ENCODE measurements around the gene COL4A2.
A peak's percentile ranks its signal among the peaks of the same experiment; 100 is the strongest.

GRCh38 chr13:110306960-110307766 lies at the start of gene COL4A2, which contains the start of gene COL4A1:
- TF ChIP-seq, protein P1, sequence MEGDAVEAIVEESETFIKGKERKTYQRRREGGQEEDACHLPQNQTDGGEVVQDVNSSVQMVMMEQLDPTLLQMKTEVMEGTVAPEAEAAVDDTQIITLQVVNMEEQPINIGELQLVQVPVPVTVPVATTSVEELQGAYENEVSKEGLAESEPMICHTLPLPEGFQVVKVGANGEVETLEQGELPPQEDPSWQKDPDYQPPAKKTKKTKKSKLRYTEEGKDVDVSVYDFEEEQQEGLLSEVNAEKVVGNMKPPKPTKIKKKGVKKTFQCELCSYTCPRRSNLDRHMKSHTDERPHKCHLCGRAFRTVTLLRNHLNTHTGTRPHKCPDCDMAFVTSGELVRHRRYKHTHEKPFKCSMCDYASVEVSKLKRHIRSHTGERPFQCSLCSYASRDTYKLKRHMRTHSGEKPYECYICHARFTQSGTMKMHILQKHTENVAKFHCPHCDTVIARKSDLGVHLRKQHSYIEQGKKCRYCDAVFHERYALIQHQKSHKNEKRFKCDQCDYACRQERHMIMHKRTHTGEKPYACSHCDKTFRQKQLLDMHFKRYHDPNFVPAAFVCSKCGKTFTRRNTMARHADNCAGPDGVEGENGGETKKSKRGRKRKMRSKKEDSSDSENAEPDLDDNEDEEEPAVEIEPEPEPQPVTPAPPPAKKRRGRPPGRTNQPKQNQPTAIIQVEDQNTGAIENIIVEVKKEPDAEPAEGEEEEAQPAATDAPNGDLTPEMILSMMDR (IDR thresholded peaks at IDR 0.05) = peak in 2 of 3 donors; percentile 4 to 35
- TF ChIP-seq POLR2A (IDR thresholded peaks at IDR 0.05) = peak; percentile 93
- TF ChIP-seq EP300 (IDR thresholded peaks at IDR 0.05) = no peak

Data from ovary (tissue), 3 donors.